ENCODE measurements around the gene S100A12.
"Not testable (repeated sequence)": the region's sequence is repeated elsewhere in the genome, so short reads cannot be mapped to it uniquely, and the experiment has no call there.

S100A12 gene

DNA sequence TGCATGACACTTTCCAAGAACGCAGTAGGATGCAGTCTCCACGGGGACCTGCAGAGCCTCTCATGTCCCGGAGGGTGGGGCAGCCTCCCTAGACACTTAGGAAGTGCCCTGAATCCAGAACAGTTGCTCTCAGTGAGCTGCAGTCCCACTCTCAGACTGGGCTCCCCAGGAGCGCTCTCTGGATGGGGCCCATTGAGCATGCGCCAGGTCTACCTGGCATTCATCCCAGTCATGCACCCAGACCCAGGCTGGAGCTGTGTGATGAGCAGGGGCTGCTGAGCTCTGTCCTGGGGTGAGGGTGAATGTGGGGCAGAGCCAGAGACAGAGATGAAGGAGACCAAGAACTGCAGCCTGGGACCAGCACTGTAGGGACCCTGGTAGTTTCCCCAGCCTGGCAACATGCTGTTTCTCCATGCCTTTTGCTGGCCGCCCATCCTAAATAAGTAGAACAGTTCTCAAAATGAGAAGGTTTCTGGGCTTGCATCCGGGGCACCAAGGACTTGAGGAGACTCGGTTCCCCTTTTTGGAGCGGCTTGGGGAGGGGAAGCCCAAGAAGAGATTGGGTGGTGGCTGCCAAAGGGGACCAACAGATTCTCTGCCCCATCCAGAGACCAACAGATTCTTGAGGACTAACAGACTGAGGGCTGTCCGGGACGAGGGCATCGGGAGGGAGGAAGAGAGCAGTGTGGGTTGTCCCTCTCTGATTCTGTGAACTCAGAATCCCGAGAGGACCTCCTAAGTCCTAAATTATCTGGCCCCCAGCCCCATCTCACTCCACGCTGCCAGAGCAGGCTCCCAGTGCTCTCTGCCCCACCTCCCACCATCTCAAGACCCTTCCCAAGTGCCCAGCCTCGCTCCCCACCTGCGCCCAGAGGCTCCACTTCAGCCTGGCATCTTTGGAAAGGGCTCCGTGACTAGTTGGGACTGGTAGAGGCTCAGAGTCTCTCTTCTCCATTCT is 25.8 kb downstream of the S100A12 start:
- DNase-seq, result no peak

DNA sequence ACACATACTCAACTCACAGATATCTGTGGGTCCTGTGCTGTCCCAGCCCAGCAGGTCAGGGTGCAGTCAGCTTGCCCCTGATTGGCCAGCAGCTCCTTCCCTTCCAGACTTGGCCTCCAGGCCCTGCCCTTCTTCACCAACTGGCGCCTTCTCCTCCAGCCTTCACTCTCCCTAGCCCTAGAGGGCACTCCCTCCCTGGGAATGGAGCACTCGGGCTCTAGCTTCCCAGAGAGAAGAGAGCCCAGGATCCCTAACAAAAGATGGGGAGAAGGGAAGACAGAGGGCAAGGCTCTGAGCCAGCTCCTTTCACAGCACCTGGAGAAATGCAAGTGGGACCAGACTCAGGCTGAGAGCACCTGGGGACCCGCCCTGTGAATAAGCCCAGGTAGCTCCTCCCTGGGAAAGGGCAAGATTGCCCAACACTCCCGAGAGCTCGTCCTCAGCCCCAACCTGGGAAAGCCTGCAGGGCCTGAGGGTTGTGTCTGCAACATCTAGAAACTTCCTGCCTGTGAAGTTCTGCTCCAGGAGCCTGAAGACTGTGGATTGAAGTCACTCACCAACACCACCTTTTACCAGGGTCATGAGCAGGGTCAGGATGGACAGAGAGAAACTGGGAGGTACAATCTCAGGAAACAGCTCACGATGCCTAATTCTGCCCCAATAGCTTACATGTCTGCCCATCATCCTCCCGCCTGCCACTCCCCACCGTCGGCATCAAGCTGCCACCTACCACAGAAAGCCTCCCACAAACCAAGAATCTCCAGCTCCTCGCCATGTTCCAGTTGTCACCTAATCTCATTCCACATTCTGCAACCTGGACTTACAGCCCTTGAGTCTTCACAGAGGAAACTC is 26.7 kb downstream of the S100A12 start, which contains the start of gene PGLYRP4:
PGLYRP4 (minus strand) TSS at position 331 of the 852 bp plus-strand sequence. CDS start 909 bp downstream, outside the sequence.
- DNase-seq, result no peak

DNA sequence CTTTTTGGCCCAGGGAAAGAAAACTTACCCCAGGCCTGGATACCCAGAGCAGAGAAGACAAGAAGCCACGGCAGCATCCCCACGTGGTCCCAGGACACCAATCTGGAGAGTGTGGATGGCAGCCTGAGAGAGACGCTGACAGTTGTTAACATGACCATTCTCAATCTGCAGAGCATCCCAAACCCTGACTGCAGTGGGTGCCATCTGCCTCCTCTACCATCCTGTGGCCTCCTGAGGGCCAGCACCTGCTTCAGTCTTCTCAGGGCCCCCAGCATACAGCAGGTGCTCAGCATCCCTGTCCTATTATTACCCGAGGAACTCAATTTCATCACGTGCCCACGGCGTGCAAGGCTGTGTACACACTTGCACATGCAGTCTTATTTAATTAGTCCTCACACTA is 27.6 kb downstream of the S100A12 start:
- DNase-seq, result no peak

DNA sequence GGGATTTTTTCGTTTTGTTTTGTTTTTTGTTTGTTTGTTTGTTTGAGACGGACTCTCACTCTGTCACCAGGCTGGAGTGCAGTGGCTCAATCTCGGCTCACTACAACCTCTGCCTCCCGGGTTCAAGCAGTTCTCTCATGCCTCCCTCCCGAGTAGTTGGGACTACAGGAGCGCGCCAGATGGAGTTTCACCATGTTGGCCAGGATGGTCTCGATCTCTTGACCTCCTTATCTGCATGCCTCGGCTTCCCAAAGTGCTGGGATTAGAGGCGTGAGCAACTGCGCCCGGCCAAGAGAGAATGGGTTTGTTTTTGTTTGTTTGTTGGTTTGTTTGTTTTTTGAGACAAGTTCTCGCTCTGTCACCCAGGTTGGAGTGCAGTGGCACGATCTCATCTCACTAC is 28.4 kb downstream of the S100A12 start:
- not testable (repeated sequence) for DNase-seq

DNA sequence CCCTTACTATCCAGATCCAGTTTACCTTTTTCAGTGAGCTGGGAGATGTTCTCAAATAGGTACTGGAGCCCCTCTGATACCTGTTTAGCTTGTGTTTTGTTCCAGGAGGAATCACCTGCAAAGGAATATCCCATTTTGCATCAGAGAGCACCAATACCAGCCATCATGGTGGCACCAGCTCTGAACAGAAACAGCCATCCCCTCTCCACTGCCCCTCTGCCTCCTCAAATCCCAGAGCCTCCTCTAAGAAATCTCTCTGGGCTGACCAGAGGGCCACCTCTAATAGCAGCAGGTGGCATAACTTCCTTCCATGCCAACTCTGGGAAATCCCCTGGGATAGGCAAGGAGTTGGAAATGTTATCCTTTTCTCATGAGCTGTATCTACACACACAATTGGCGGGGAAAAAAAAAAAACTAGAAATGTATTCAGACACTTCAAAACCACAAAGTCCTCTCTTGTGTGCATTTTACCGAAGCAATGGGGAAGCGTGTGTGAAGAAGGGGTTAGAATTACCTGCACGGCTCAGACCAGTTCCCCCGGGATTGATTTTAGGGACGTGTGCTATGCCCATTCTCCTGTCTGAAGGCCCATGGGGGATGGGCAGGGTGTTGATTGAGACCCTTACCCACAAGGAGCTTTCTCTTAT is 29.2 kb downstream of the S100A12 start:
- DNase-seq, result no peak

DNA sequence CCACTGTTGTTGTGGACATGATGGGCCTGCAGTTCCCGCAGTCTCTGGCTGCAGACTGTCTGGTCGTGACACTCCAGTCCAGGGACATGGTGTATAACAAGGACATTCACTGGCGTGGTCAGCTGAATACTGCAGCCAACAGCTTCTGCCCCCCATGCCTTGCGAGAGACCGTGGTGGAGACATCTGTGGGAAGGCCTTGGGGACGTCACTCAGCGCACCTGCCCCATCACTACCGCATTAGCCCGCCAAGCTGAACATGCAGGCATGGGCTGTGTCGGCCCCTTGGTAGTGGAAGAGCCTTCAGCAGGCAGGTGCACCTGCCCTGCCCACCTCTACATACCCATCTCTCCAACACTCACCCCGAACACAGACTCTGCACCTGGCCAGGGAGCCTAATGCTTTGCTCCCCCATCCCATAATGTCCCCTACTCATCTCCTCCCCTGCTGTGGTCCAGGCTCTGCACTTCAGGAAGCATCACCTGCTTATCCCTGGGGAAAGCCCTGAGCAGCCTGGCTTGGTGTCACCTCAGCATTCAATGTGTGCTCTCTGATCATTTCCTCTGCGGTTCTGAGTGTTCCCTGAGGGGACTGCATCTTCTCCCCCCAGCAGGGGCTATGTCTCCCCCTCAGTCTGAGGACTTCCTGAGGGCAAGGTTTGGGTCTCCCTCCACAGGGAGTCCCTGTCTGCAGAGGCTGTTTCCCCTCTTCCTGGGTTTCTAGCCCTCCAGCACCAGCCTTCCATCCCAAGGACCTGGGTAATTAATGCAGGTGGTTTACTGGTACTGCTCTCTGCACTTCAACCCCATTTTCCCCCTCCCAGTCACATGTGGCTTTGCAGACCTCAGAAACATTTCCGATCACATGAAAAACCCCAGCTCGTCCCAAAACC is 30.0 kb downstream of the S100A12 start:
- no peak for DNase-seq

DNA sequence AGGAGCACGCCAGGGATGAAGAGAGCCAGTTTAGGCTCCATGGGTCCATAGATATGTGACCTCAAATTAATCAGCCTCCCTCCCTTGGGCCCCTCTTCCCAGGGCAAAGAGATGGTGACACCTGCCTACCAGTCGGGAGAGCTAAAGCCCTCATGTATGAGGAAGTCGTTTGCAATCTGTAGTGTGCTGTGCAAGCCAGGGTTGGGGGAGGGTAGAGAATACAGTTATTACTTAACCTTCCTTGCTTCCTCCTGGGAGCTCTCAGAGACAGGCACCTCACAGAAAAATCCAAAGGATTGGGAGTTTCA is 30.7 kb downstream of the S100A12 start:
- no peak for DNase-seq

DNA sequence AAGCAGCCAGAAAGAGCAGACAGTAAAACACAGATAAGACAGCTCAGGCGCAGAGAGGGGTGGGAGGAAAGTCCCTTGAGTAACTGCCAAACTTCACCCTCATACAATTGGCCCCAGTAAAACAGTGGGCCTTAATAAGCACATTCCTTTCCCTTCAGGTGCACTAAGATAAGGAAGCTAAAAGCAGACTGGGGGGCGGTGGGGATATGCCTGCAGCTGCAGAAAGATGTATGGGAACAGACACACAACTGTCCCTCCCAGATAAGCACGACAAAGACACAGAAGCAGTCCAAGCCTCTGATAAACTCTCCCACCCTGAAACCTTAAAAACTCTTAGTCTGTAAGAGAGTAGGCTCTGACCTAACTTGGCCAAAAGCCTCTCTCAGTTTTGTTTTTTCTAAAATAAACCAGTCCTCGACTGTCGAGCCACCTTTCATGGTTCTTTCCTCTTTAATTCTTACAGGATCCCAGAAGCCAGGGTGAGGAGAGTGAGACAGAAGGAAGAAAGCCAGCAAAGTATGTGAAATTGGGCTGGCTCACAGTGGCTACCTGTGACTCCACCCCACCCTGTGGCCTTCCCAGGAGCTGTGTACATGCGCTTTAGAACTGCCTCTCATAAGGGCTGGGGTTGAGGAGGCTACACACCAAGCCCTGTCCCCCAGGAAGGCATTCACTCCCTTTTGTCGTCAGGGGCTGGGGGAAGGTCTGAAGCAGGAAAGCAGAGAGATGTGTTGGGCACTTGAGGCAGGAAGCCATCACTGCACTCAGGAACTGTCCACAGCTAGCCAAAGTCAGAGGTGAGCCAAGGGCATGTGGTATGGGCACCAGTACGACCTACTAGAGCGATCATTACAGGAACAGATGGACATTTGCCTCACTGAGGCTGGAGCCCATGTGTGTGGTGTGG is 31.4 kb downstream of the S100A12 start:
- DNase-seq, result no peak

DNA sequence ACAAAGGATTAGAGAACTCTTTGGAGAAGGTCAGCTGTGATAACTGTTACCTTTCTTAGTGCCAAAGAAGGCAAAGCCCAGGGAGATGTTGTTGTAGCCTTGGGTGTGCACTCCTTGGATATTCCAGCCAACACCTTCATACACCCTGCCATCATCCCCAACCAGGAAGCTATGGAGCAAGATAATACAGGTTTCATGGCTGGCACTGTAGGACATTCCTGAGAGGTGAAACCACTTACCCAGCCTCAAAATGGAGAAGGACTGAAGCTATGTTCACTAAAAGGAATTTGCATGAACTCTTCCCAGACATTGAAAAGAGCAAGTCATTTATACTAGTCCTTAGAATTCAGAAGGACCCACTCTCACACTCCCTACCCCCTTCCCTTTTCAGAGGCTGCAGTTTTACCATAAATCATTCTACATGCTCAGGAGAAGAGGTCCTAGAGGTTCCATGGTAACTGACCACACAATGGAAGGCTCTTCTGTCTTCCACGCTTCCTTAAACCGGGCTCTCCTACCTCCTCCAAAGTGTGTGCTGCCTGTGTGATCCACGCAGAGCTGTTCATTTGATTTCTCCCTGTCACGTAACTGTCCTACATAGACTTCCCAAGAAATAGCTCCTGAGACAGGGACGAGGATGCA is 32.3 kb downstream of the S100A12 start:
- no peak for DNase-seq

DNA sequence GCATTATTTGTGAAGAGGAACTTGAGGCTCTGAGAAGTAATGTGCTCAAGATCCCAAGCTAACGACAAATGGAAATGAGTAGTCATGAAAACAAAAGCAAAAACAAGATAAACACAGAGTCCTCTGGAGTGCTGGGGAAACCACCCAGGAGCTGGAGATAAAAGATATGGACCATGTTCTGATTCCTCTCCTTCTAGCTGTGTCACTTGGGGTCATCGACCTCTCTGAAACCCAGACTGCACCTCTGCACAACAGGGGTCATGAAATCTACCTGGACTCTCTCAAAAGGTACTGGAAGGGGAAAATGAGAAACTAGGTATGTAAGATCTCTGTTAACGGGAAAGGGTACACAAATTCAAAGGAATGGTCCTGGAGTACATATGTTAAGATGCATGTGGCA is 33.2 kb downstream of the S100A12 start:
- no peak for DNase-seq

DNA sequence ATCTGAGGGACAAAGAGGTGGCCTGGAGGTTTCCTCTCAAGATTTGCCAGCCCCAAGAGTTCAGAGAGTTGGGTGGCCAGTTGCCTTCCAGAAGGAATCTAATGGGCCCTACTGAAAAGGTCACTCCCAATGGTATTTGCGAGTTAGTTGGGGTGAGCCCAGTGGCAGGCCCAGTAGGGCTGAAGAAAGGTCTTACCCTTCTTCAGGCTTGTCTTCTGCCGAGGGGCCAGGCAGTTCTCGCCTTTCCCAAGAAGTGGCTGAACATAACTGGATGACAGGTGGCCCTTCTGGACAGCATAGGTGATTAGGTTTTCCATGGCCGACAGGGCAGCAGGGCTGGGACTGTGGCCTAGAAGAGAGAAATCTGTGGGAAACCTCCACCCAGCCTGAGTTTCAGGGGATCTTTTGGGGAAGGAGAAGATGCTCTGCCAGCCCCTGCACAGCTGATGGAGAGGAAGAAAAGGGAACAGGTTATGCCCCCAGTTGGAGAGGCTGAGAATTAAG is 33.9 kb downstream of the S100A12 start:
- no peak for DNase-seq

DNA sequence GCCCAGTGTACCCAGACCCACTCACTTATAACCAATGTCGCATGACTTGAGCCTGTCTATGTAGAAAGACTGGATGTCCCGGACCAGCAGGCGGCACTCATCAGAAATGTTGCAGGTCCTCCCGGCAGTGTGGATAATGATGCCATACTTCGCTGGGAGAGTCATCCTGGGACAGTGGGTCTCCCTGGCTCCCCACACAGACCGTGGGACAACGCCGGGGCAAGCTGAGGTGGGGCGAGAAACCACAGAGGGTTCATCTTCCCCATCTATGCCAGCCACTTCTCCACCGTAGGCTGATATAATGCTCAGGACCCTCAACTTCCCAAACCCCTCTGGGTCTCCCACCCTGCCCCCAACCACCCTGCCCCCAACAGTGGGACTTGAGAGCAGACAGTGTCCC is 35.1 kb downstream of the S100A12 start:
- no peak for DNase-seq

DNA sequence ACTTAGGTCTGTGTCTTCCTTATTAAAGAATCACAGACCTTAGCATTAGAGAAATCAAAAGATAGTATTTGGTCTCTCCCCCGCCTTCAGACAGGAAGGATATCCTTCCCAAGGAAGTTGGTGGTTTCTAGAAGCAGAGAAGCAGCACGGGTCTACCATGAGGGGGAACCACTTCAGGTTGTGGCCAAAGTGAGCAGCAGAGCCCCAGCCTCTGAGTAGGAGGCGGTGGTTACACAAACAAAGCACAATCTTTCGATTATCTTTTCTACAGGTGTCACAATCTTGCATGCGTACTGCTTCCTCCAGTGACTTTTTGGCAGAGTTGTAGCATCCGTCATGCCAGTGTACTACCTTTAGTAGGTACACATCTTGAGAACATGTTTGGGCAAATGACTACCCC is 35.6 kb downstream of the S100A12 start:
- no peak for DNase-seq

DNA sequence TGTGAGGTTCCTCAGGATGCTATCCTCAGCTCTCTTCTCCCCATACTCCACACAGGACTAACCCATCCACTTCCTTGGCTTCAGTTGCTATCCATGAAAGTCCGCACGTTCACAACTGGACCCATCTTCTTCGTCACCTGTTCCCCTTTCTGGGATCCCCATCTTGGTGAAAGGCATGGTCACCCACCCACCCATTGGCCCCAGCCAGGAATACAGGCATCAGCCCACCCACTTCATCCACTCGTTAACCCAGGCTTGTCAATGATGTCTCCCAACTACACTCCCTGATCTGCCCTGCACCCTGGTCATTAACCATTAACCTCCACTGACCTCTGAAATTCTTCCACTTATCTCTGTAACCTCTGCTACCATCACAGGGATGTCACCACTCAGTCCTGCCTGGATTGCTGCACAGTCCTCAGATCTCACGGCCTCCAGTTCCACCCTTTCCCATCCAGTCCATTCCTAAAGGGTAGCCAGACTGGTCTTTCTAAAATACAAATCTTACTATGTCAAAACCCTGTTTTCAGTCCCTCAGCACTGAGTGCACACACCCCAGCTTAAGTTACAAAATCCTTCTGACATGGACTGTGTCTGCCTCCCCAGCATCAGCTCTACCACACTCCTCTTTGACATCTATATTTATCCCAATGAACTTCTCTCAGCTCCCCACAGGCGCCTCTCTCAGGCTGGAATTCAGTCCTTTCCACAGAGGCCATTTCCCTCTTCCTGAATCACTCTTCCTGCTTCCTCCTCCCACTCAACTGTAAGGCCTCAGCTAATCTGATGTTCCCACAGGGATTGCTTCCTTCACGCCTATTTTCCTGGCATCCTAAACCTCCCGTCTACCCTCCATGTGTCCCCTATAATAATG is 37.2 kb downstream of the S100A12 start:
- DNase-seq, result no peak

DNA sequence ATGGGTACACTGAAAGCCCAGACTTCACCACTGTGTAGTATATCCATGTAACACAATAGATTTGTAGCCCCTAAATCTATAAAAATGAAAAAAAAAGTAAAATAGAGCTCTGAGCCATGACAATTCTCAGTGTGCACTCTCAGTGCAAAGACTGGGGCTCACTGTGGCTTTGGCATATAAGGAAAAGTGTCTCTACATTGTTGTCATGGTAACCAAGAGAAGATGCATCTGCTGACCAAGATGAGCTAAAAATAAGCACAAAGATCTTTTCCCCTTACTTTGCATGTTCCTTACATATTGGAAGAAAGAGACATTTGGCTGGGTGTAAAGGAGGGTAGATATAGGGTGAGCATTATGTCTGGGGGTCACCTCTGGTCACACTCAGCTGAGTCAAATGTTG is 38.8 kb downstream of the S100A12 start:
- no peak for DNase-seq

DNA sequence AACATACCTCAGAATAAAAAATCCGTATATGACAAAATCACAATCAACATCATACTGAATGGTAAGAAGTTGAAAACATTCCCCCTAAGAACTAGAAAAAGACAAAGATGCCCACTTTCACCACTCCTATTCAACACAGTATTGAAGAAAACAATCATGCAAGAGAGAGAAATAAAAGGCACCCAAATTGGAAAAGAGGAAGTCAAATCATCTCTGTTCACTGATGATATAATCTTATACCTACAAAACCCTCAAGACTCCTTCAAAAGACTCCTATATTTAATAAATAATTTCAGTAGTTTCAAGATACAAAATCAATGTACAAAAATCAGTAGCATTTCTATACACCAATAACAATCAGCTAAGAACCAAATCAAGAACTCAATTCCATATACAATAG is 41.5 kb downstream of the S100A12 start:
- no peak for DNase-seq

DNA sequence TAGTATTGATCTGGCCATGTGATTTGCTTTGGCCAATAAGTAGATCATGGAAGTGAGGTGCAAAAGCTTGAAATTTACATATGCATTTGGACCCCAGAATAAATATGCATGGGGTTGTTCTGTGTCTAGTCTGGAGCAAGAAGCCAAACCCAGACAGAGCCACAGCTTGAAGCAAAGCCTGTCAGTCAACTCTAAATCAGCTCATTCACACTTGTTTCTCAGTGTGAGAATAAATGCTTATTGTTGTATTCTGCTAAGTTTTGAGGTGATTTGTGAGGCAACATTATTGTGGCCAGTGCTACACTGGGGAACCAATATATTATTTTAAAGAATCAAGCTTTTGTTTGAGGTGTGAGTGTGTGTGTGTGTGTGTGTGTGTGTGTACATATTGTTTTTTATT is 50.5 kb downstream of the S100A12 start:
- DNase-seq, result no peak
